ENCODE measurements around the gene SORCS2. TPM values are rescaled to one million over a fixed set of nuclear protein-coding genes. Genes with fewer than 3 reads are reported as not detected.

Gene SORCS2
- polyA plus RNA-seq, 1 donor from 2014 or later, result 1.0 TPM

- no peaks in the 10 kb centered on the region for H3K9me3 ChIP-seq (ENCODE audit: low read length)
- H3F3A ChIP-seq (ENCODE audit: insufficient read depth, low read length, poor library complexity, severe bottlenecking), result no peaks in the 10 kb centered on the region
- no peak overlapping the region for H3K27ac ChIP-seq (ENCODE audit: low read length)
Observed at GRCh38 chr4:7559741-7560395, 367.5 kb downstream of the SORCS2 start.

DNA sequence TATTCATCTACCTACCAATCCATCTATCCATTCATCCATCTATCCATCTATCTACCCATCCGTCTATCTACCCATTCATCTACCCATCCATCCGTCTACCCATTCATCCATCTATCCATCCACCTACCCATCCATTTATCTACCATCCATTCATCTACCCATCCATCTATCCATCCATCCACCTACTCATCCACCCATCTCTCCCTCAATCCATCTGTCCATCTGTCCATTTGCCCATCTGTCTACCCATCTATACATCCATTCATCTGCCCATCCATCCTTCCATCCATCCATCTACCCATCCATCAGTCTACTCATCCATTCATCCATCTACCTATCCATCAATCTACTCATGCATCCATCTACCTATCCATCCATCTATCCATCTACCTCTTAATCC lies 369.2 kb downstream of the SORCS2 start:
- Histone ChIP-seq H2AFZ (ENCODE audit: low read depth, low read length) (no peak overlapping the region), H3K9me3 (ENCODE audit: low read length) (no peaks in the 10 kb centered on the region), H3K4me3 (ENCODE audit: low read length) (no peak overlapping the region), H4K20me1 (ENCODE audit: insufficient read depth) (no peaks in the 10 kb centered on the region), H3K9ac (ENCODE audit: low read length) (no peak overlapping the region), H3F3A (ENCODE audit: insufficient read depth, low read length, poor library complexity, severe bottlenecking) (no peaks in the 10 kb centered on the region), H3K27ac (ENCODE audit: low read length) (no peak overlapping the region), H3K9me2 (ENCODE audit: insufficient read depth, low read length) (no peaks in the 10 kb centered on the region), H3K4me2 (ENCODE audit: low read length) (no peak overlapping the region), H3K36me3 (ENCODE audit: insufficient read depth, low read length) (no peaks in the 10 kb centered on the region), H3K79me2 (replicated peaks; ENCODE audit: insufficient read depth, low read length) (no peaks in the 10 kb centered on the region), H3K27me3 (ENCODE audit: insufficient read depth, low read depth, low read length) (no peaks in the 10 kb centered on the region)
- TF ChIP-seq REST (IDR thresholded peaks at IDR 0.05; ENCODE audit: borderline replicate concordance) (no peak), EZH2 (IDR thresholded peaks at IDR 0.05; ENCODE audit: borderline replicate concordance, insufficient read depth, low read length, poor library complexity, severe bottlenecking) (no peak), EP300 (conservative IDR thresholded peaks at IDR 0.05; ENCODE audit: poor library complexity, severe bottlenecking) (no peak), CTCF (IDR thresholded peaks at IDR 0.05; ENCODE audit: poor library complexity, severe bottlenecking) (no peak), RAD21 (conservative IDR thresholded peaks at IDR 0.05) (no peak)

More at GRCh38 chr4:7559741-7560395, 367.5 kb downstream of the SORCS2 start:
- TF ChIP-seq REST (IDR thresholded peaks at IDR 0.05; ENCODE audit: borderline replicate concordance) (peak; percentile 76), EZH2 (IDR thresholded peaks at IDR 0.05; ENCODE audit: borderline replicate concordance, insufficient read depth, low read length, poor library complexity, severe bottlenecking) (no peak), RAD21 (conservative IDR thresholded peaks at IDR 0.05) (no peak), CTCF (IDR thresholded peaks at IDR 0.05; ENCODE audit: poor library complexity, severe bottlenecking) (no peak), EP300 (conservative IDR thresholded peaks at IDR 0.05; ENCODE audit: poor library complexity, severe bottlenecking) (no peak), TAF1 (IDR thresholded peaks at IDR 0.05; ENCODE audit: low read depth) (no peak), MXI1 (conservative IDR thresholded peaks at IDR 0.05; ENCODE audit: poor library complexity, severe bottlenecking) (no peak), SMC3 (conservative IDR thresholded peaks at IDR 0.05; ENCODE audit: poor library complexity) (no peak), POLR2AphosphoS5 (IDR thresholded peaks at IDR 0.05) (peak; percentile 17)
- no peaks in the 10 kb centered on the region for H3K9me2 ChIP-seq (ENCODE audit: insufficient read depth, low read length)
- no peaks in the 10 kb centered on the region for H3K27me3 ChIP-seq (ENCODE audit: insufficient read depth, low read depth, low read length)
- no peaks in the 10 kb centered on the region for H3K36me3 ChIP-seq (ENCODE audit: insufficient read depth, low read length)
- H2AFZ ChIP-seq (ENCODE audit: low read depth, low read length), result no peak overlapping the region
- H3K4me2 ChIP-seq (ENCODE audit: low read length), result no peak overlapping the region
- no peak overlapping the region for H3K9ac ChIP-seq (ENCODE audit: low read length)
- H3K79me2 ChIP-seq (replicated peaks; ENCODE audit: insufficient read depth, low read length), result no peaks in the 10 kb centered on the region
- H4K20me1 ChIP-seq (ENCODE audit: insufficient read depth), result no peaks in the 10 kb centered on the region
- no peak overlapping the region for H3K4me3 ChIP-seq (ENCODE audit: low read length)

Data from neural cell (in vitro differentiated cells).